K562 (cell line): ENCODE data around the gene ZNF556. TPM values are rescaled to one million over a fixed set of nuclear protein-coding genes. Genes with fewer than 3 reads are reported as not detected.
A peak's percentile ranks its signal among the peaks of the same experiment; 100 is the strongest.

Experiments used
- CC2D1A ChIP-seq: fragments of 450-650 bp; IDR thresholded peaks from 2 replicates; pipeline ENCODE4 v1.6.1; 2017; ENCODE audit warnings: mild to moderate bottlenecking
- HDAC2 ChIP-seq: fragments of 450-650 bp; IDR thresholded peaks from 2 replicates; pipeline ENCODE4 v1.6.1; 2016; ENCODE audit warnings: mild to moderate bottlenecking
- HNRNPUL1 ChIP-seq: fragments of 200-400 bp; formaldehyde crosslinking; IDR thresholded peaks from 2 replicates; pipeline ENCODE4 v1.6.1; 2017; ENCODE audit warnings: low read length
- JUNB ChIP-seq: fragments of 450-650 bp; formaldehyde crosslinking; conservative IDR thresholded peaks from 2 replicates; pipeline ENCODE4 v1.4.0; 2020; ENCODE audit warnings: mild to moderate bottlenecking
- KDM4B ChIP-seq, 2 experiments: fragments of 450-650 bp in 1 of 2; sonication (generic) in 1 of 2; IDR thresholded peaks; 2 replicates each; pipeline ENCODE4 v1.6.1; 2016 to 2017; ENCODE audit warnings: borderline replicate concordance in 2 of 2, antibody characterized with exemption in 1 of 2, low read depth in 1 of 2, mild to moderate bottlenecking in 1 of 2
- MTF1 ChIP-seq: fragments of 250-450 bp; sonication (Bioruptor Pico); IDR thresholded peaks from 2 replicates; pipeline ENCODE4 v1.9.0; 2021; ENCODE audit warnings: moderate library complexity, mild to moderate bottlenecking, inconsistent platforms, borderline replicate concordance
- NELFE ChIP-seq: IDR thresholded peaks from 2 replicates; pipeline ENCODE4 v1.6.1; 2011; ENCODE audit warnings: mild to moderate bottlenecking; ENCODE audit not compliant: insufficient read depth, insufficient read length
- POLR2A ChIP-seq: fragments of 450-650 bp; conservative IDR thresholded peaks from 2 replicates; pipeline ENCODE4 v1.6.1; 2016
- PTBP1 ChIP-seq: fragments of 200-400 bp; formaldehyde crosslinking; IDR thresholded peaks from 2 replicates; pipeline ENCODE4 v1.6.1; 2017; ENCODE audit warnings: low read depth, low read length
- RAD21 ChIP-seq, 2 experiments: fragments of 250-450 bp in 1 of 2; fragments of 450-650 bp in 1 of 2; sonication (Bioruptor Pico) in 1 of 2; formaldehyde crosslinking in 1 of 2; IDR thresholded peaks in 1 of 2; conservative IDR thresholded peaks in 1 of 2; 2 replicates each; pipeline versions ENCODE4 v1.4.0 to v1.8.0; 2020 to 2022; ENCODE audit warnings: mild to moderate bottlenecking in 2 of 2, moderate library complexity in 1 of 2
- SLC30A9 ChIP-seq: fragments of 250-450 bp; sonication (Bioruptor Pico); IDR thresholded peaks from 2 replicates; pipeline ENCODE4 v1.8.0; 2022; ENCODE audit warnings: mild to moderate bottlenecking, moderate library complexity
- SMARCA5 ChIP-seq: fragments of 450-650 bp; IDR thresholded peaks from 2 replicates; pipeline ENCODE4 v1.6.1; 2016
- SNAPC5 ChIP-seq: fragments of 250-450 bp; sonication (Bioruptor Pico); IDR thresholded peaks from 2 replicates; pipeline ENCODE4 v1.8.0; 2021; ENCODE audit warnings: moderate library complexity, mild to moderate bottlenecking, inconsistent platforms
- ZBTB17 ChIP-seq: fragments of 450-650 bp; formaldehyde crosslinking; IDR thresholded peaks from 2 replicates; pipeline ENCODE4 v1.4.0; 2020; ENCODE audit warnings: mild to moderate bottlenecking
- ZBTB26 ChIP-seq: fragments of 450-650 bp; formaldehyde crosslinking; IDR thresholded peaks from 2 replicates; pipeline ENCODE4 v1.4.0; 2022; ENCODE audit warnings: missing genetic modification characterization
- ZKSCAN1 ChIP-seq: fragments of 150-350 bp; IDR thresholded peaks from 2 replicates; pipeline ENCODE4 v1.6.1; 2016; ENCODE audit warnings: low read depth, low read length
- ZNF280A ChIP-seq: fragments of 450-650 bp; IDR thresholded peaks from 2 replicates; pipeline ENCODE4 v1.6.1; 2018; ENCODE audit warnings: mild to moderate bottlenecking, low read depth; ENCODE audit not compliant: partially characterized antibody
- ZNF354B ChIP-seq: fragments of 250-450 bp; sonication (Bioruptor Pico); IDR thresholded peaks from 2 replicates; pipeline ENCODE4 v1.4.0; 2020
- ZNF408 ChIP-seq: fragments of 250-450 bp; sonication (Bioruptor Pico); IDR thresholded peaks from 2 replicates; pipeline ENCODE4 v1.4.0; 2020; ENCODE audit warnings: low read depth, mild to moderate bottlenecking, moderate library complexity
- ZNF76 ChIP-seq: fragments of 250-450 bp; sonication (Bioruptor Pico); IDR thresholded peaks from 2 replicates; pipeline ENCODE4 v1.4.0; 2020; ENCODE audit warnings: mild to moderate bottlenecking, moderate library complexity, borderline replicate concordance
- polyA plus RNA-seq, 8 experiments: library from polyadenylated mRNA; depleted of rRNA in 4 of 8; stranded (reverse) in 5 of 8; unstranded in 3 of 8; fragments of >200 nt; fragmentation: Nextera tagmentation in 2 of 8; fragmentation: Illumina TruSeq in 1 of 8; extraction: Ambion mirVana in 2 of 8; extraction: Trizol in 1 of 8; gene quantifications; 2 replicates each; pipeline versions ENCODE4 v1.2.1 to v1.2.3, GENCODE V29; 2011 to 2014; ENCODE audit warnings: inconsistent platforms in 1 of 8, missing spikeins in 1 of 8
- total RNA-seq, 7 experiments: library from RNA; depleted of rRNA in 6 of 7; stranded (reverse); fragments of >200 nt in 6 of 7; fragmentation: Illumina TruSeq in 2 of 7; extraction: Trizol in 2 of 7; gene quantifications; 2 replicates each; pipeline versions ENCODE4 v1.2.1 to v1.2.3, GENCODE V29; 2011 to 2021; ENCODE audit warnings: low replicate concordance in 1 of 7
- TF ChIP-seq, protein P1 (sequence below): fragments of 250-450 bp; sonication (Bioruptor Pico); IDR thresholded peaks from 2 replicates; pipeline ENCODE4 v1.8.0; 2021; ENCODE audit warnings: moderate library complexity, mild to moderate bottlenecking, inconsistent platforms
- TF ChIP-seq, protein P2 (sequence below), 2 experiments: fragments of 200-800 bp in 1 of 2; sonication (Bioruptor generic) in 1 of 2; sonication (generic) in 1 of 2; formaldehyde crosslinking in 1 of 2; IDR thresholded peaks in 1 of 2; conservative IDR thresholded peaks in 1 of 2; 2 replicates each; pipeline versions ENCODE4 v1.5.0 to v1.6.1; 2016 to 2020; ENCODE audit warnings: missing compliant biosample characterization in 1 of 2, missing genetic modification characterization in 1 of 2, missing genetic modification reagents in 1 of 2

Gene ZNF556
- total and polyA plus RNA-seq, 9 of the 15 experiments (the other 6 are each of a cell fraction or from before 2014, with no cell fraction given): 0.01 to 0.36 (median 0.10) TPM; not detected in 1

GRCh38 chr19:2840794-2841791 is 26.0 kb upstream of the ZNF556 start, which contains the start of gene ZNF555 (continued):
- TF ChIP-seq ZBTB26 (CRISPR knock-in tag) (no peak), ZNF408 (no peak), KDM4B (IDR thresholded peaks at IDR 0.05; ENCODE audit: borderline replicate concordance in 2 of 2, low read depth in 1 of 2) (no peak), ZNF76 (CRISPR knock-in tag) (no peak), MTF1 (no peak), ZBTB17 (CRISPR knock-in tag) (no peak), ZNF280A (no peak), HNRNPUL1 (no peak), HDAC2 (peak; percentile 95), RAD21 (CRISPR knock-in tag; conservative IDR thresholded peaks at IDR 0.05 in 1 of 2, IDR thresholded peaks at IDR 0.05 in 1 of 2) (no peak), SMARCA5 (peak; percentile 71; the same call in 1 of the 2 replicates), PTBP1 (no peak), SLC30A9 (no peak), ZNF354B (CRISPR knock-in tag) (no peak), POLR2A (peak; percentile 67; the same call in 1 of the 2 replicates), JUNB (CRISPR knock-in tag) (0 out of 2 replicates have a peak, but pooled peaks have one; percentile 30), ZKSCAN1 (no peak), SNAPC5 (no peak), NELFE (no peak), CC2D1A (no peak)
- TF ChIP-seq, protein P1, sequence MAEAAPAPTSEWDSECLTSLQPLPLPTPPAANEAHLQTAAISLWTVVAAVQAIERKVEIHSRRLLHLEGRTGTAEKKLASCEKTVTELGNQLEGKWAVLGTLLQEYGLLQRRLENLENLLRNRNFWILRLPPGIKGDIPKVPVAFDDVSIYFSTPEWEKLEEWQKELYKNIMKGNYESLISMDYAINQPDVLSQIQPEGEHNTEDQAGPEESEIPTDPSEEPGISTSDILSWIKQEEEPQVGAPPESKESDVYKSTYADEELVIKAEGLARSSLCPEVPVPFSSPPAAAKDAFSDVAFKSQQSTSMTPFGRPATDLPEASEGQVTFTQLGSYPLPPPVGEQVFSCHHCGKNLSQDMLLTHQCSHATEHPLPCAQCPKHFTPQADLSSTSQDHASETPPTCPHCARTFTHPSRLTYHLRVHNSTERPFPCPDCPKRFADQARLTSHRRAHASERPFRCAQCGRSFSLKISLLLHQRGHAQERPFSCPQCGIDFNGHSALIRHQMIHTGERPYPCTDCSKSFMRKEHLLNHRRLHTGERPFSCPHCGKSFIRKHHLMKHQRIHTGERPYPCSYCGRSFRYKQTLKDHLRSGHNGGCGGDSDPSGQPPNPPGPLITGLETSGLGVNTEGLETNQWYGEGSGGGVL (CRISPR knock-in tag): no peak
- TF ChIP-seq, protein P2, sequence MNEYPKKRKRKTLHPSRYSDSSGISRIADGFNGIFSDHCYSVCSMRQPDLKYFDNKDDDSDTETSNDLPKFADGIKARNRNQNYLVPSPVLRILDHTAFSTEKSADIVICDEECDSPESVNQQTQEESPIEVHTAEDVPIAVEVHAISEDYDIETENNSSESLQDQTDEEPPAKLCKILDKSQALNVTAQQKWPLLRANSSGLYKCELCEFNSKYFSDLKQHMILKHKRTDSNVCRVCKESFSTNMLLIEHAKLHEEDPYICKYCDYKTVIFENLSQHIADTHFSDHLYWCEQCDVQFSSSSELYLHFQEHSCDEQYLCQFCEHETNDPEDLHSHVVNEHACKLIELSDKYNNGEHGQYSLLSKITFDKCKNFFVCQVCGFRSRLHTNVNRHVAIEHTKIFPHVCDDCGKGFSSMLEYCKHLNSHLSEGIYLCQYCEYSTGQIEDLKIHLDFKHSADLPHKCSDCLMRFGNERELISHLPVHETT (CRISPR knock-in tag; conservative IDR thresholded peaks at IDR 0.05 in 1 of 2, IDR thresholded peaks at IDR 0.05 in 1 of 2): peak in 1 of 2 experiments; percentile 78; a peak in 2 of 4 replicates
